ENCODE data around the gene DDX1.
"Not testable (repeated sequence)": the region's sequence is repeated elsewhere in the genome, so short reads cannot be mapped to it uniquely, and the experiment has no call there.

Gene DDX1

GRCh38 chr2:15671842-15672815 lies 80.5 kb downstream of the DDX1 start:
- FAIRE-seq: no peak
- DNase-seq (ENCODE audit: insufficient read length, low spot score): no peak

GRCh38 chr2:15672961-15673918 lies 81.6 kb downstream of the DDX1 start:
- DNase-seq (ENCODE audit: insufficient read length, low spot score): no peak
- no peak for FAIRE-seq

GRCh38 chr2:15673919-15674636 lies 82.4 kb downstream of the DDX1 start:
- no peak for FAIRE-seq

GRCh38 chr2:15674637-15675455 lies 83.2 kb downstream of the DDX1 start:
- no peak for DNase-seq (ENCODE audit: insufficient read length, low spot score)
- FAIRE-seq: no peak

More at GRCh38 chr2:15673919-15674636, 82.4 kb downstream of the DDX1 start:
- no peak for DNase-seq (ENCODE audit: insufficient read length, low spot score)

- FAIRE-seq (no peak), DNase-seq (ENCODE audit: insufficient read length, low spot score) (no peak)
These were observed 84.0 kb downstream of the DDX1 start for GRCh38 chr2:15675456-15676195.

GRCh38 chr2:15677141-15677843 lies 85.6 kb downstream of the DDX1 start:
- DNase-seq (ENCODE audit: insufficient read length, low spot score) (no peak), FAIRE-seq (no peak)

GRCh38 chr2:15678346-15678745 lies 86.7 kb downstream of the DDX1 start:
- FAIRE-seq: no peak

GRCh38 chr2:15678909-15679308 lies 87.2 kb downstream of the DDX1 start:
- FAIRE-seq (no peak), DNase-seq (ENCODE audit: insufficient read length, low spot score) (no peak)

More at GRCh38 chr2:15678346-15678745, 86.7 kb downstream of the DDX1 start:
- DNase-seq (ENCODE audit: insufficient read length, low spot score): no peak

GRCh38 chr2:15679386-15679924 lies 87.8 kb downstream of the DDX1 start:
- DNase-seq (ENCODE audit: insufficient read length, low spot score) (no peak), FAIRE-seq (no peak)

GRCh38 chr2:15680132-15680531 lies 88.5 kb downstream of the DDX1 start:
- not testable (repeated sequence) for FAIRE-seq; DNase-seq (ENCODE audit: insufficient read length, low spot score)
